Measurements from ENCODE around the gene BCAS3. TPM values are rescaled to one million over a fixed set of nuclear protein-coding genes. Genes with fewer than 3 reads are reported as not detected.

Gene BCAS3
- total and polyA plus RNA-seq, 3 experiments from 2014 or later: 10.7 to 35.3 (median 13.5) TPM

DNA sequence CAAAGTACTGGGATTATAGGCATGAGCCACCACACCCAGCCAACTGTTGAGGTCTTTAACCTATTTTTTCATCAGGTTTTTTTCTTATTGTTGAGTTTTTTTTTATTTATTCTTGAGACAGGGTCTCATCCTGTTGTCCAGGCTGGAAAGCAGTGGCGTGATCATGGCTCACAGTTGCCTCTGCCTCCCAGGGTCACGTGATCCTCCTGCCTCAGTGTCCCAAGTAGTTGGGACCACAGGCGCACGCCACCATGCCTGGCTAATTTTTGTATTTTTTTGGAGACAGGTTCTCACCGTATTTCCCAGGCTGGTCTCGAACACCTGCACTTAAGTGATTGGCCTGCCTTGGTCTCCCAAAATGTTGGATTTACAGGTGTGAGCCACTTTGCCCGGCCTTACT is 95.9 kb downstream of the BCAS3 start:
- peaks cover 0 to 3% (median 0%) of the 10 kb centered on the region in 5 donors for H3K9me3 Mint-ChIP-seq
- no peaks in the 10 kb centered on the region for H3K27me3 ChIP-seq (ENCODE audit: insufficient read depth, low read length, poor library complexity, severe bottlenecking)
- no peak overlapping the region for H3K4me3 ChIP-seq (ENCODE audit: low read length)
- peaks cover 0 to 6% (median 3%) of the 10 kb centered on the region in 3 donors for H3K36me3 Mint-ChIP-seq
- no peaks in the 10 kb centered on the region for H3K9me3 ChIP-seq (ENCODE audit: low read length)
- CTCF ChIA-PET: no interaction called here
- H3K4me1 Mint-ChIP-seq: peaks cover 7 to 13% (median 11%) of the 10 kb centered on the region in 3 donors
- H3K27me3 Mint-ChIP-seq: no peaks in the 10 kb centered on the region
- H3K4me3 Mint-ChIP-seq: no peak overlapping the region
- POLR2A ChIA-PET: no interaction called here
- H3K4me1 ChIP-seq (ENCODE audit: insufficient read depth, low read length): no peaks in the 10 kb centered on the region
- no peak overlapping the region for H3K27ac ChIP-seq (ENCODE audit: low read depth, low read length)
- DNase-seq: no peak
- H3K27ac Mint-ChIP-seq: no peak overlapping the region
- H3K36me3 ChIP-seq (ENCODE audit: insufficient read depth, low read length): no peaks in the 10 kb centered on the region

DNA sequence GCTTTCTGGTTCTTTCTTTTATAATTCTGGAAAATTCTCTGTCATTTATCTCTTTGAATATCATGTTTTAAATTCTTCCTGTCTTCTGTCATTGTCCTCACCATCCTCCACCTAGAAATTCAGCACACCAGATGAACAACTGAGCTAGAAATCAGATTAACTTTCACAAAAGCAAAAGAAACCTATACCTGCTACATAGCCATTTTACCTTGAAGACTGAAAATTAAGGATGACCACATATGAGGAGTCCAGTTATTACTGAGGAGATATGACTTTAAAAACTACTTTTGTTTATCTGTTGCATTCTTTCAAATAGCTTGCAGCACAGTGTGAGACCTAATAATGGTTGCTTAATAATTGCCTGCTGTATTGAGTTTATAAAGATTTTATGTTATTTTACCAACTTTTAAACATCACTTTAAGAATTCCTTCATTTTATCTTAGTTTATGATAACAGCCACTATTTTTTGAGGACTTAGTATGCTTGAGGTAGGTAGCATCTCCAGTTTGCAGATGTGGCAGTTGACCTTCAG is 104.3 kb downstream of the BCAS3 start:
- ChIA-PET CTCF (no interaction called here), POLR2A (no interaction called here)
- H3K4me1 ChIP-seq (ENCODE audit: insufficient read depth, low read length): no peaks in the 10 kb centered on the region
- no peak overlapping the region for H3K4me3 ChIP-seq (ENCODE audit: low read length)
- no peaks in the 10 kb centered on the region for H3K9me3 ChIP-seq (ENCODE audit: low read length)
- H3K27ac ChIP-seq (ENCODE audit: low read depth, low read length): no peak overlapping the region
- H3K4me3 Mint-ChIP-seq: no peak overlapping the region
- H3K9me3 Mint-ChIP-seq: no peaks in the 10 kb centered on the region
- H3K36me3 Mint-ChIP-seq: peaks cover 0 to 3% (median 3%) of the 10 kb centered on the region in 3 donors
- no peaks in the 10 kb centered on the region for H3K36me3 ChIP-seq (ENCODE audit: insufficient read depth, low read length)
- H3K27me3 ChIP-seq (ENCODE audit: insufficient read depth, low read length, poor library complexity, severe bottlenecking): no peaks in the 10 kb centered on the region
- no peaks in the 10 kb centered on the region for H3K27me3 Mint-ChIP-seq
- H3K27ac Mint-ChIP-seq: no peak overlapping the region
- no peak for DNase-seq
- peaks cover 0 to 6% (median 3%) of the 10 kb centered on the region in 3 donors for H3K4me1 Mint-ChIP-seq

DNA sequence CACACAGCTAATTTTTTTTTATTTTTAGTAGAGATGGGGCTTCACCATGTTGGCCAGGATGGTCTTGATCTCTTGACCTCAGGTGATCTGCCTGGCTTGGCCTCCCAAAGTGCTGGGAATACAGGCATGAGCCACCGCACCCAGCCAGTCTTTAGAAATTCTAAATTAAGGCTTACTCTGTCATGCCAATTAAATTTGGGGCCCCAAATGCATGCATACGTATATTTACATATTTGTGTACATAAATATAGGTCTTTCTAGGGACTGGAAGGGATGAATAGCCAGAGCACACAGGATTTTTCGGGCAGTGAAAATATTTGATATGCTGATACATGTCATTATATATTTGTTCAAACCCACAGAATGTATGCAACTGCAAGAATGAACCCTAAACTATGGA is 105.1 kb downstream of the BCAS3 start:
- Histone ChIP-seq H3K27ac (ENCODE audit: low read depth, low read length) (no peak overlapping the region), H3K4me3 (ENCODE audit: low read length) (no peak overlapping the region), H3K36me3 (ENCODE audit: insufficient read depth, low read length) (no peaks in the 10 kb centered on the region), H3K9me3 (ENCODE audit: low read length) (no peaks in the 10 kb centered on the region), H3K27me3 (ENCODE audit: insufficient read depth, low read length, poor library complexity, severe bottlenecking) (no peaks in the 10 kb centered on the region), H3K4me1 (ENCODE audit: insufficient read depth, low read length) (no peaks in the 10 kb centered on the region)
- H3K27ac Mint-ChIP-seq: no peak overlapping the region
- H3K4me1 Mint-ChIP-seq: peaks cover 0 to 6% (median under 1%) of the 10 kb centered on the region in 3 donors
- no peaks in the 10 kb centered on the region for H3K27me3 Mint-ChIP-seq
- H3K4me3 Mint-ChIP-seq: no peak overlapping the region
- no peak for DNase-seq
- peaks cover 0 to 3% (median 3%) of the 10 kb centered on the region in 3 donors for H3K36me3 Mint-ChIP-seq
- POLR2A ChIA-PET: no interaction called here
- H3K9me3 Mint-ChIP-seq: no peaks in the 10 kb centered on the region
- CTCF ChIA-PET: no interaction called here

DNA sequence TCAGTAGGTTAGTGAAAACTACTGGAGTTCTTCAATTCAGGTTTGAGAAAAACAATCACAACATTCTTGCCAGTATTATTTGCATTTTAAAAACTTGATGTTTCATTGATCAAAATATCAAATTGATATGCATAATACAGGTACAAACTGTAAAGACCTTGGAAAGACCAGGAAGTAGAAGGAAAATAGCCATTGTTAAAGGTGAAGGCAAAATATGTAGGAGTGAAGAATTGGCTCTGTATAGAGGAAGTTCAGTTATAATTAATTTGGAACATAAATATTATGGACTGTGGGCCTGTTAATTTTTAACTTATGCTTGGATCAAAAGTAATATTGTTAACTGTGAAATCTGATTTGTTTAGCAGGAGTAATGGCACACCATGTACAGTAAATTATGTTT is 112.6 kb downstream of the BCAS3 start:
- Mint-ChIP-seq H3K4me3 (no peak overlapping the region), H3K27ac (peak overlapping the region in 1 of 8 donors; percentile 56), H3K36me3 (peaks cover 0 to 2% (median 0%) of the 10 kb centered on the region in 3 donors), H3K9me3 (no peaks in the 10 kb centered on the region), H3K4me1 (peaks cover 0 to 5% (median 0%) of the 10 kb centered on the region in 3 donors), H3K27me3 (no peaks in the 10 kb centered on the region)
- no peak overlapping the region for H3K27ac ChIP-seq (ENCODE audit: low read depth, low read length)
- no peaks in the 10 kb centered on the region for H3K4me1 ChIP-seq (ENCODE audit: insufficient read depth, low read length)
- ChIA-PET POLR2A (no interaction called here), CTCF (no interaction called here)
- no peaks in the 10 kb centered on the region for H3K36me3 ChIP-seq (ENCODE audit: insufficient read depth, low read length)
- H3K4me3 ChIP-seq (ENCODE audit: low read length): no peak overlapping the region
- H3K27me3 ChIP-seq (ENCODE audit: insufficient read depth, low read length, poor library complexity, severe bottlenecking): no peaks in the 10 kb centered on the region
- DNase-seq: no peak
- H3K9me3 ChIP-seq (ENCODE audit: low read length): no peaks in the 10 kb centered on the region

DNA sequence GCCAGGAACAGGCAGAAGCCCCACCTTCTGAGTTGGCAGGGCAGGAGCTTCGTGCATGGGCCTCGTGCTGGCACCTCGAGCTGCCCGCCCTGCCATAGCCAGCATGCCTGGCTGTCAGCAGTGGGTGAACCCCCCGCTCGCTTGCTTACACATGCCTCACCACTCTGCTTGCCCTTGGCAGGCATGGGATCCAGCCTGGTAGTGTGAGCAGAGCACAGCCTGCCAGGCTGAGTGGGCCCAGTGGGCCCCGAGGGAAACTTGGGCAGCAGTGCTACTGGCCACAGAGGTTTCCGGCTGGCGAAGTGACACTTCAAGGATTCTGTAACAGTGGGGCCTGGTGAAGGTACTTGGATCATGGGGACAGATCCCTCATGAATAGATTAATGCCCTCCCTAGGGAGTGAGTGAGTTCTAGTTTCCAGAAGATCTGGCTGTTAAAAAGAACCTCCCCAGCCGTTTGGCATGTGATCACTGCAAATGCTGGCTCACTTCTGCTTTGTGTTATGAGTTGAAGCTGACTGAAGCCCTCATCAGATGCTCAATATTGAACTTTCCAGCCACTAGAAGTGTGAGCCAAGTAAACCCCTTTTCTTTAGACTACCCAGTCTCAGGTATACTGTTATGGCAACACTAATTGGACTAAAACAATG is 114.7 kb downstream of the BCAS3 start:
- Mint-ChIP-seq H3K9me3 (no peaks in the 10 kb centered on the region), H3K4me1 (peaks cover 2 to 11% (median 8%) of the 10 kb centered on the region in 3 donors), H3K27ac (peak overlapping the region in 1 of 8 donors; percentile 8), H3K4me3 (no peak overlapping the region), H3K36me3 (peaks cover 0 to 2% (median 0%) of the 10 kb centered on the region in 3 donors), H3K27me3 (no peaks in the 10 kb centered on the region)
- Histone ChIP-seq H3K4me3 (ENCODE audit: low read length) (no peak overlapping the region), H3K36me3 (ENCODE audit: insufficient read depth, low read length) (no peaks in the 10 kb centered on the region), H3K9me3 (ENCODE audit: low read length) (no peaks in the 10 kb centered on the region), H3K27ac (ENCODE audit: low read depth, low read length) (no peak overlapping the region), H3K4me1 (ENCODE audit: insufficient read depth, low read length) (no peaks in the 10 kb centered on the region), H3K27me3 (ENCODE audit: insufficient read depth, low read length, poor library complexity, severe bottlenecking) (no peaks in the 10 kb centered on the region)
- CTCF ChIA-PET: no interaction called here
- POLR2A ChIA-PET: no interaction called here
- DNase-seq: no peak

DNA sequence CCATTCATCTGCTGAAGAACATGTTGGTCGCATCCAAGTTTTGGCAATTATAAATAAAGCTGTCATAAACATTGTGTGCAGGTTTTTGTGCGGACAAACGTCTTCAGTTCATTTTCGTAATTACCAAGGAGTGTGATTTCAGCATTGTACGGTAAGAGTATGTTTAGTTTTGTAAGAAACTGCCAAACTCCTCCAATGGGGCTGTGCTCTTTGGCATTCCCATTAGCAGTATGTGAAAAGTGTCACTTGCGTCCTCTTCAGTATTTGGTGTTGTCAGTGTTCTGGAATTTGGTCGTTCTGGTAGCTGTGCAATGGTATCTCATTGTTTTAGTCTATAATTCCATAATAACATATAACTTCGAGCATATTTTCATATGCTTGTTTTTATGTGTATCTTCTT is 120.9 kb downstream of the BCAS3 start:
- Mint-ChIP-seq H3K36me3 (peaks cover 3 to 8% (median 5%) of the 10 kb centered on the region in 3 donors), H3K4me3 (no peak overlapping the region), H3K27me3 (no peaks in the 10 kb centered on the region), H3K9me3 (no peaks in the 10 kb centered on the region), H3K4me1 (peaks cover 2 to 19% (median 16%) of the 10 kb centered on the region in 3 donors), H3K27ac (peak overlapping the region in 1 of 8 donors; percentile 17)
- no peaks in the 10 kb centered on the region for H3K27me3 ChIP-seq (ENCODE audit: insufficient read depth, low read length, poor library complexity, severe bottlenecking)
- ChIA-PET CTCF (no interaction called here), POLR2A (no interaction called here)
- no peak overlapping the region for H3K27ac ChIP-seq (ENCODE audit: low read depth, low read length)
- H3K9me3 ChIP-seq (ENCODE audit: low read length): no peaks in the 10 kb centered on the region
- DNase-seq: no peak
- no peak overlapping the region for H3K4me3 ChIP-seq (ENCODE audit: low read length)
- H3K36me3 ChIP-seq (ENCODE audit: insufficient read depth, low read length): no peaks in the 10 kb centered on the region
- no peaks in the 10 kb centered on the region for H3K4me1 ChIP-seq (ENCODE audit: insufficient read depth, low read length)

DNA sequence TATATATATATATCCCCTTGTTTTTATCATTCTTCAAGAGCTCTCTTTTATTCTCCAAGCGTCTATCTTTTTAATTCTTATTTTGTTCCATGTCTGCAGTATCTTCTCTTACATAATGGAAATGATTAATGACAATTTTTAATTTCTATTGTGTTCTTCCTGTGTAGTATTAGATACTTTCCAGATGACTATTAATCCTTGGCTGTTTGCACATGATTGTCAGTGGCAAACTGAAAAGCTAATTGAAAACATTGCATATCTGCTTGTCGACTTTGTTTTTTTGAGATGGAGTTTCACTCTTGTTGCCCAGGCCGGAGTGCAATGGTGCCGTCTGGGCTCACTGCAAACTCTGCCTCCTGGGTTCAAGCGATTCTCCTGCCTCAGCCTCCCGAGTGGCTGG is 124.7 kb downstream of the BCAS3 start:
- H3K4me3 ChIP-seq (ENCODE audit: low read length): no peak overlapping the region
- Mint-ChIP-seq H3K4me3 (no peak overlapping the region), H3K36me3 (peaks cover 8 to 14% (median 11%) of the 10 kb centered on the region in 3 donors), H3K4me1 (peaks cover 0 to 10% (median 9%) of the 10 kb centered on the region in 3 donors), H3K9me3 (no peaks in the 10 kb centered on the region), H3K27me3 (no peaks in the 10 kb centered on the region), H3K27ac (no peak overlapping the region)
- H3K27me3 ChIP-seq (ENCODE audit: insufficient read depth, low read length, poor library complexity, severe bottlenecking): no peaks in the 10 kb centered on the region
- H3K9me3 ChIP-seq (ENCODE audit: low read length): no peaks in the 10 kb centered on the region
- ChIA-PET CTCF (no interaction called here), POLR2A (no interaction called here)
- no peaks in the 10 kb centered on the region for H3K36me3 ChIP-seq (ENCODE audit: insufficient read depth, low read length)
- H3K27ac ChIP-seq (ENCODE audit: low read depth, low read length): no peak overlapping the region
- no peaks in the 10 kb centered on the region for H3K4me1 ChIP-seq (ENCODE audit: insufficient read depth, low read length)
- DNase-seq: no peak

DNA sequence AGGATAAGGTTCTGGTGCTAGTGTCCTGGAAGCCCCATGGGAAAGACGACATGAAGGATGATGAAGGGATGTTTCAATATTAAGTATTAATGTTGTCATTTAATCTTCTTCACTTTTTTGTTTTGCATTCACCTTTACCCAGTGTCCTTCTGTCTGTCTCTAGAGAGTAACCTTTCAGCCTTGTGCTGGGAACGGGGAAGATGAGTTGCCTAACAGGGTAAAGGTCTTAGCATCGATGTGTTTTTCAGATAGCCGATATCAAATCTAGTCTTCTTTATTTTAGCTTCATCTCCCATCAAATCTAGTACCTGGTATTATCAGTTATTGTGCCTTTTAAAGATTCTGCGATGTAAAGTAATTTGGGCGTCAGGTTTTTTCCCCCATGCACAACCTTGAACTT is 125.4 kb downstream of the BCAS3 start:
- H3K27me3 ChIP-seq (ENCODE audit: insufficient read depth, low read length, poor library complexity, severe bottlenecking): no peaks in the 10 kb centered on the region
- no peak overlapping the region for H3K4me3 Mint-ChIP-seq
- no peak overlapping the region for H3K4me3 ChIP-seq (ENCODE audit: low read length)
- ChIA-PET CTCF (no interaction called here), POLR2A (no interaction called here)
- H3K9me3 ChIP-seq (ENCODE audit: low read length): no peaks in the 10 kb centered on the region
- H3K27ac Mint-ChIP-seq: no peak overlapping the region
- no peaks in the 10 kb centered on the region for H3K4me1 ChIP-seq (ENCODE audit: insufficient read depth, low read length)
- no peaks in the 10 kb centered on the region for H3K27me3 Mint-ChIP-seq
- DNase-seq: no peak
- H3K4me1 Mint-ChIP-seq: peaks cover 0 to 10% (median 9%) of the 10 kb centered on the region in 3 donors
- no peaks in the 10 kb centered on the region for H3K9me3 Mint-ChIP-seq
- no peaks in the 10 kb centered on the region for H3K36me3 ChIP-seq (ENCODE audit: insufficient read depth, low read length)
- H3K27ac ChIP-seq (ENCODE audit: low read depth, low read length): no peak overlapping the region
- H3K36me3 Mint-ChIP-seq: peaks cover 8 to 14% (median 13%) of the 10 kb centered on the region in 3 donors
